K562 (cell line): Measurements from ENCODE around the gene HSD11B1L. TPM values are rescaled to one million over a fixed set of nuclear protein-coding genes. Genes with fewer than 3 reads are reported as not detected.

Experiments
- BACH1 ChIP-seq: fragments of 200-800 bp; sonication (Bioruptor generic); IDR thresholded peaks from 2 replicates; pipeline ENCODE4 v1.6.1; 2016; ENCODE audit warnings: missing genetic modification characterization, missing compliant biosample characterization
- CBX2 ChIP-seq: fragments of 200-600 bp; sonication (generic); IDR thresholded peaks from one replicate; pipeline ENCODE4 v1.6.1; 2012; ENCODE audit warnings: mild to moderate bottlenecking, low read length, inconsistent platforms; ENCODE audit not compliant: insufficient read depth, poor library complexity, severe bottlenecking
- CBX3 ChIP-seq, 2 experiments: IDR thresholded peaks; 1 replicate in 1 of 2; 2 replicates in 1 of 2; pipeline ENCODE4 v1.6.1; 2012; ENCODE audit warnings: inconsistent platforms in 2 of 2, low read length in 2 of 2, borderline replicate concordance in 1 of 2, control low read depth in 1 of 2
- CHD2 ChIP-seq: IDR thresholded peaks from 2 replicates; pipeline ENCODE4 v1.6.1; 2011; ENCODE audit warnings: low read depth, low read length
- CTCF ChIP-seq, 3 experiments: IDR thresholded peaks in 2 of 3; conservative IDR thresholded peaks in 1 of 3; 2 replicates each; pipeline ENCODE4 v1.5.1; 2011 to 2012; ENCODE audit warnings: low read length in 3 of 3, mild to moderate bottlenecking in 3 of 3, control low read depth in 2 of 3, improper control_type of control experiment in 1 of 3, inconsistent platforms in 1 of 3, low read depth in 1 of 3, mixed read lengths in 1 of 3, moderate library complexity in 1 of 3; ENCODE audit not compliant: insufficient read depth in 2 of 3
- ERF ChIP-seq: fragments of 450-650 bp; formaldehyde crosslinking; IDR thresholded peaks from 2 replicates; pipeline ENCODE4 v1.4.0; 2020; ENCODE audit warnings: mild to moderate bottlenecking, mixed read lengths
- FOXA3 ChIP-seq, 2 experiments: fragments of 450-650 bp in 1 of 2; sonication (generic) in 1 of 2; formaldehyde crosslinking; IDR thresholded peaks in 1 of 2; conservative IDR thresholded peaks in 1 of 2; 2 replicates each; pipeline versions ENCODE4 v1.4.0 to v1.8.0; 2020 to 2022; ENCODE audit warnings: mild to moderate bottlenecking in 2 of 2, missing genetic modification reagents in 1 of 2
- GTF2A2 ChIP-seq: IDR thresholded peaks from 2 replicates; pipeline ENCODE4 v1.6.1; 2016; ENCODE audit warnings: mild to moderate bottlenecking, missing genetic modification characterization, missing compliant biosample characterization
- JUND ChIP-seq, 2 experiments: IDR thresholded peaks; 2 replicates in 1 of 2; 3 replicates in 1 of 2; pipeline ENCODE4 v1.6.1; 2011; ENCODE audit warnings: borderline replicate concordance in 2 of 2, low read depth in 2 of 2, low read length in 2 of 2, improper control_type of control experiment in 1 of 2, missing biosample characterization in 1 of 2, missing genetic modification characterization in 1 of 2, missing genetic modification reagents in 1 of 2
- KAT7 ChIP-seq: sonication (generic); formaldehyde crosslinking; IDR thresholded peaks from 2 replicates; pipeline ENCODE4 v1.8.0; 2022; ENCODE audit warnings: missing genetic modification reagents, mild to moderate bottlenecking, borderline replicate concordance
- MED1 ChIP-seq: sonication (generic); formaldehyde crosslinking; IDR thresholded peaks from 2 replicates; pipeline ENCODE4 v1.8.1; 2023; ENCODE audit warnings: missing genetic modification reagents, borderline replicate concordance
- MLLT1 ChIP-seq, 2 experiments: fragments of 450-650 bp; IDR thresholded peaks; 2 replicates each; pipeline ENCODE4 v1.6.1; 2016
- MNT ChIP-seq, 2 experiments: fragments of 450-650 bp; conservative IDR thresholded peaks; 2 replicates each; pipeline ENCODE4 v1.6.1; 2017; ENCODE audit warnings: mild to moderate bottlenecking in 2 of 2, moderate library complexity in 2 of 2
- POLR2H ChIP-seq: IDR thresholded peaks from 2 replicates; pipeline ENCODE4 v1.6.1; 2016; ENCODE audit warnings: missing genetic modification characterization, low read depth, mild to moderate bottlenecking, control low read depth, missing compliant biosample characterization, moderate library complexity
- SMC3 ChIP-seq: conservative IDR thresholded peaks from 2 replicates; pipeline ENCODE4 v1.6.1; 2011; ENCODE audit warnings: low read depth, low read length, improper control_type of control experiment; ENCODE audit not compliant: insufficient read depth
- SUPT5H ChIP-seq: fragments of 450-650 bp; IDR thresholded peaks from 2 replicates; pipeline ENCODE4 v1.6.1; 2016
- ZNF134 ChIP-seq: fragments of 250-450 bp; sonication (Bioruptor Pico); conservative IDR thresholded peaks from 2 replicates; pipeline ENCODE4 v1.4.0; 2020
- ZNF24 ChIP-seq: fragments of 450-650 bp; IDR thresholded peaks from 2 replicates; pipeline ENCODE4 v1.6.1; 2016
- ZNF282 ChIP-seq: sonication (generic); formaldehyde crosslinking; IDR thresholded peaks from 2 replicates; pipeline ENCODE4 v1.8.1; 2023; ENCODE audit warnings: missing genetic modification reagents
- ZNF436 ChIP-seq: fragments of 250-450, 450-650 bp; sonication (Bioruptor Pico); formaldehyde crosslinking; IDR thresholded peaks from 2 replicates; pipeline ENCODE4 v1.7.0; 2020; ENCODE audit warnings: mild to moderate bottlenecking
- ZNF445 ChIP-seq: fragments of 250-450 bp; sonication (Bioruptor Pico); IDR thresholded peaks from 2 replicates; pipeline ENCODE4 v1.4.0; 2020; ENCODE audit warnings: low read depth, mild to moderate bottlenecking, moderate library complexity
- ZNF695 ChIP-seq: fragments of 450-650 bp; formaldehyde crosslinking; IDR thresholded peaks from 2 replicates; pipeline ENCODE4 v1.4.0; 2020; ENCODE audit warnings: mild to moderate bottlenecking, moderate library complexity
- ZNF699 ChIP-seq: fragments of 250-450 bp; sonication (Bioruptor Pico); IDR thresholded peaks from 2 replicates; pipeline ENCODE4 v1.8.0; 2021; ENCODE audit warnings: mild to moderate bottlenecking, moderate library complexity; ENCODE audit not compliant: insufficient replicate concordance
- polyA plus RNA-seq, 8 experiments: library from polyadenylated mRNA; depleted of rRNA in 4 of 8; stranded (reverse) in 5 of 8; unstranded in 3 of 8; fragments of >200 nt; fragmentation: Nextera tagmentation in 2 of 8; fragmentation: Illumina TruSeq in 1 of 8; extraction: Ambion mirVana in 2 of 8; extraction: Trizol in 1 of 8; gene quantifications; 2 replicates each; pipeline versions ENCODE4 v1.2.1 to v1.2.3, GENCODE V29; 2011 to 2014; ENCODE audit warnings: inconsistent platforms in 1 of 8, missing spikeins in 1 of 8
- total RNA-seq, 7 experiments: library from RNA; depleted of rRNA in 6 of 7; stranded (reverse); fragments of >200 nt in 6 of 7; fragmentation: Illumina TruSeq in 2 of 7; extraction: Trizol in 2 of 7; gene quantifications; 2 replicates each; pipeline versions ENCODE4 v1.2.1 to v1.2.3, GENCODE V29; 2011 to 2021; ENCODE audit warnings: low replicate concordance in 1 of 7

The HSD11B1L gene
- total and polyA plus RNA-seq, 9 of the 15 experiments (the other 6 are each of a cell fraction or from before 2014, with no cell fraction given), result 0.31 to 7.7 (median 2.3) TPM

- TF ChIP-seq CHD2, result no peak
- TF ChIP-seq ZNF24, result no peak
- TF ChIP-seq MNT (conservative IDR thresholded peaks at IDR 0.05), result peak; percentile 86 to 95
- TF ChIP-seq GTF2A2 (tag), result no peak
- TF ChIP-seq ERF (CRISPR knock-in tag), result 0 out of 2 replicates have a peak, but pooled peaks have one; percentile 42
- TF ChIP-seq ZNF134 (CRISPR knock-in tag), result no peak
- TF ChIP-seq POLR2H (tag), result no peak
- no peak for TF ChIP-seq ZNF436 (CRISPR knock-in tag)
- TF ChIP-seq FOXA3 (CRISPR knock-in tag; conservative IDR thresholded peaks at IDR 0.05 in 1 of 2, IDR thresholded peaks at IDR 0.05 in 1 of 2), result 0 out of 4 replicates have a peak, but pooled peaks of 1 of the 2 experiments have one; percentile 6
- TF ChIP-seq CBX2, result no peak
- no peak for TF ChIP-seq ZNF282 (CRISPR knock-in tag)
- no peak for TF ChIP-seq MED1 (CRISPR knock-in tag)
- no peak for TF ChIP-seq ZNF445 (CRISPR knock-in tag)
- peak; percentile 53; the same call in 1 of the 2 replicates for TF ChIP-seq SUPT5H
- TF ChIP-seq CBX3 (IDR thresholded peaks at IDR 0.05; ENCODE audit: borderline replicate concordance in 1 of 2, low read length in 2 of 2), result peak in 1 of 2 experiments; percentile 45; a peak in 1 of 3 replicates
- TF ChIP-seq JUND (IDR thresholded peaks at IDR 0.05; ENCODE audit: borderline replicate concordance, low read depth, low read length), result 0 out of 2 replicates have a peak, but pooled peaks have one; percentile 24
- TF ChIP-seq JUND (tag; IDR thresholded peaks at IDR 0.05; ENCODE audit: borderline replicate concordance, low read depth, low read length), result peak; percentile 19; the same call in 1 of the 3 replicates
- peak; percentile 80 to 96 (median 95) for TF ChIP-seq CTCF (IDR thresholded peaks at IDR 0.05 in 2 of 3, conservative IDR thresholded peaks at IDR 0.05 in 1 of 3; ENCODE audit: insufficient read depth in 2 of 3, low read depth in 1 of 3, low read length in 3 of 3)
- 0 out of 2 replicates have a peak, but pooled peaks have one; percentile 34 for TF ChIP-seq SMC3
- no peak for TF ChIP-seq BACH1
- TF ChIP-seq ZNF695 (CRISPR knock-in tag), result no peak
- no peak for TF ChIP-seq KAT7
- no peak for TF ChIP-seq MLLT1 (IDR thresholded peaks at IDR 0.05)
- TF ChIP-seq ZNF699 (CRISPR knock-in tag), result no peak
Measured at GRCh38 chr19:5686647-5687359, 6.0 kb downstream of the HSD11B1L start (continued).
